DOHH2 (cell line): ENCODE data around the gene PHLDA1.

Source experiments
- CTCF ChIP-seq: fragments of 200-600 bp; sonication (generic); IDR thresholded peaks from one replicate; pipeline ENCODE4 v1.5.1; 2014; ENCODE audit warnings: antibody characterized with exemption, mild to moderate bottlenecking, low read depth, low read length; ENCODE audit not compliant: poor library complexity, severe bottlenecking
- EZH2phosphoT487 ChIP-seq: fragments of 200-600 bp; sonication (generic); IDR thresholded peaks from 2 replicates; pipeline ENCODE4 v1.6.1; 2017; ENCODE audit warnings: borderline replicate concordance, mild to moderate bottlenecking, antibody characterized with exemption, low read length, moderate library complexity, mixed read lengths

- TF ChIP-seq CTCF (no peak), EZH2phosphoT487 (no peak)
Measured at GRCh38 chr12:75998292-75999063, 33.1 kb downstream of the PHLDA1 start.
